Hepatocyte (in vitro differentiated cells): ENCODE results near the gene TBCK. TPM values are rescaled to one million over a fixed set of nuclear protein-coding genes. Genes with fewer than 3 reads are reported as not detected.

Source experiments
- DNase-seq: peaks from one replicate; pipeline ENCODE4 v3.0.0-alpha.2; 2016; ENCODE audit warnings: low spot score
- H2AFZ ChIP-seq: fragments of 200-600 bp; sonication (generic); 2 replicates; pipeline ENCODE4 v1.6.0; 2016; ENCODE audit warnings: antibody characterized with exemption, mild to moderate bottlenecking
- H3K27ac ChIP-seq: fragments of 200-600 bp; sonication (generic); 2 replicates; pipeline ENCODE4 v1.5.1; 2016; ENCODE audit warnings: mild to moderate bottlenecking
- H3K27me3 ChIP-seq: fragments of 200-600 bp; sonication (generic); 2 replicates; pipeline ENCODE4 v1.6.1; 2016
- H3K36me3 ChIP-seq: fragments of 200-600 bp; sonication (generic); replicated peaks from 2 replicates; pipeline ENCODE4 v1.5.1; 2016; ENCODE audit warnings: low read depth; ENCODE audit not compliant: insufficient read depth
- H3K4me1 ChIP-seq: fragments of 200-600 bp; sonication (generic); 2 replicates; pipeline ENCODE4 v1.5.1; 2016; ENCODE audit warnings: mild to moderate bottlenecking, moderate library complexity; ENCODE audit not compliant: insufficient read depth
- H3K4me2 ChIP-seq: fragments of 200-600 bp; sonication (generic); 2 replicates; pipeline ENCODE4 v1.6.0; 2016
- H3K4me3 ChIP-seq: fragments of 200-600 bp; sonication (generic); 2 replicates; pipeline ENCODE4 v1.5.1; 2016; ENCODE audit warnings: mild to moderate bottlenecking
- H3K79me2 ChIP-seq: fragments of 200-600 bp; sonication (generic); 2 replicates; pipeline ENCODE4 v1.6.0; 2017; ENCODE audit warnings: mild to moderate bottlenecking
- H3K9me2 ChIP-seq: fragments of 200-600 bp; sonication (generic); replicated peaks from 2 replicates; pipeline ENCODE4 v1.6.0; 2017; ENCODE audit warnings: mild to moderate bottlenecking; ENCODE audit not compliant: insufficient read depth
- H3K9me3 ChIP-seq: fragments of 200-600 bp; sonication (generic); 2 replicates; pipeline ENCODE4 v1.5.1; 2016; ENCODE audit warnings: low read depth, mild to moderate bottlenecking
- H4K20me1 ChIP-seq: fragments of 200-600 bp; sonication (generic); 2 replicates; pipeline ENCODE4 v1.6.0; 2016; ENCODE audit warnings: mild to moderate bottlenecking; ENCODE audit not compliant: insufficient read depth, poor library complexity, severe bottlenecking
- CTCF ChIP-seq: fragments of 200-600 bp; sonication (generic); IDR thresholded peaks from 2 replicates; pipeline ENCODE4 v1.5.1; 2016; ENCODE audit warnings: antibody characterized with exemption, mild to moderate bottlenecking; ENCODE audit not compliant: poor library complexity
- EZH2 ChIP-seq: fragments of 200-600 bp; sonication (generic); IDR thresholded peaks from 2 replicates; pipeline ENCODE4 v1.6.1; 2016; ENCODE audit warnings: antibody characterized with exemption, mild to moderate bottlenecking, borderline replicate concordance
- EZH2phosphoT487 ChIP-seq: fragments of 200-600 bp; sonication (generic); IDR thresholded peaks from one replicate; pipeline ENCODE4 v1.6.1; 2018; ENCODE audit warnings: antibody characterized with exemption, mild to moderate bottlenecking, low read depth, moderate library complexity; ENCODE audit not compliant: unreplicated experiment, severe bottlenecking
- WGBS: methylation state at CpG from one replicate; pipeline ENCODE4 v1.1.6; 2016; ENCODE audit warnings: low lambda C conversion rate; ENCODE audit errors: missing lambda C conversion rate; 5-methylcytosine and 5-hydroxymethylcytosine counted together
- polyA plus RNA-seq: library from polyadenylated mRNA; unstranded; fragments of >200 nt; fragmentation: Nextera tagmentation; extraction: Ambion mirVana; gene quantifications from 2 replicates; pipeline ENCODE4 v1.2.1, GENCODE V29; 2016
- total RNA-seq: library from RNA; depleted of rRNA; stranded (reverse); fragments of >200 nt; gene quantifications from 2 replicates; pipeline ENCODE4 v1.2.3, GENCODE V29; 2014

The TBCK gene
- total and polyA plus RNA-seq, 2 experiments from 2014 or later = 19.8 to 49.7 TPM

GRCh38 chr4:106343865-106344646 lies 28.0 kb upstream of the TBCK start:
- no peak overlapping the region for H3K4me2 ChIP-seq
- H3K27ac ChIP-seq = peak overlapping the region; percentile 14
- peaks cover 46% of the 10 kb centered on the region for H3K79me2 ChIP-seq
- no peaks in the 10 kb centered on the region for H3K36me3 ChIP-seq
- H3K4me1 ChIP-seq = no peaks in the 10 kb centered on the region
- no peaks in the 10 kb centered on the region for H3K9me3 ChIP-seq
- DNase-seq = no peak
- no peak overlapping the region for H3K4me3 ChIP-seq
- no peaks in the 10 kb centered on the region for H3K27me3 ChIP-seq
- H4K20me1 ChIP-seq = no peaks in the 10 kb centered on the region
- no peak overlapping the region for H2AFZ ChIP-seq
- H3K9me2 ChIP-seq = no peaks in the 10 kb centered on the region
- WGBS = 83% methylated on average over 2 of the region's 2 CpGs
- TF ChIP-seq EZH2 (no peak), EZH2phosphoT487 (no peak), CTCF (no peak)

DNA sequence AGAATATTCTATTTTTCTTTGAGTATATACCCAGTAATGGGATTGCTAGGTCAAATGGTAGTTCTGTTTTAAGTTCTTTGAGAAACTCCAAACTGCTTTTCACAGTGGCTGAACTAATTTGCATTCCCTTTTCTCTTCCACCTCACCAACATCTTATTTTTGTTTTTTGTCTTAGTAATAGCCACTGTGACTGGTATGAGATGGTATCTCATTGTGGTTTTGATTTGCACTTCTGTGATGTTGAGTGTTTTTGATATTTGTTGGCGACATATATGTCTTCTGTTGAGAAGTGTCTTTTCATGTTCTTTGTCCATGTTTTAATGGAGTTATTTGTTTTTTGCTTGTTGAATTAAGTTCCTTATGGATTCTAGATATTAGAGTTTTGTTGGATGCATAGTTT lies 24.8 kb upstream of the TBCK start:
- peaks cover 54% of the 10 kb centered on the region for H3K79me2 ChIP-seq
- no peak overlapping the region for H3K4me2 ChIP-seq
- H3K9me3 ChIP-seq = no peaks in the 10 kb centered on the region
- WGBS = 97% methylated on average over 1 of the region's 1 CpG
- no peaks in the 10 kb centered on the region for H3K4me1 ChIP-seq
- no peak overlapping the region for H3K27ac ChIP-seq
- no peak for DNase-seq
- no peaks in the 10 kb centered on the region for H4K20me1 ChIP-seq
- no peaks in the 10 kb centered on the region for H3K36me3 ChIP-seq
- H3K27me3 ChIP-seq = no peaks in the 10 kb centered on the region
- H3K9me2 ChIP-seq = no peaks in the 10 kb centered on the region
- no peak for TF ChIP-seq EZH2
- TF ChIP-seq CTCF = no peak
- no peak for TF ChIP-seq EZH2phosphoT487
- H2AFZ ChIP-seq = no peak overlapping the region
- no peak overlapping the region for H3K4me3 ChIP-seq

DNA sequence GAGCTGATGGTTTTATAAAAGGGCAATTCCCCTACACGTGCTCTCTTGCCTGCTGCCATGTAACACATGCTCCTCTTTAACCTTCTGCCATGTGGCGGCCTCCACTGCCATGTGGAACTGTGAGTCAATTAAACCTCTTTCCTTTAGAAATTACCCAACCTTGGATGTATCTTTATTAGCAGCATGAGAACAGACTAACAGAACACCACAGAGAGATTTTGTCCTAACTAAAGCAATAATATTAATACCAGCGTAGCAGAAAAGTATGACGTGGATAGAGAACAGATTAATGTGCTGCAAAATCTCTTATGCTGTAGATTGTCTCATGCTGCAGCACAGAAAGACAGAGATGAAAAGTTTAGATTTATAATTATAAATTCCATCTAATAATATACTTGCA lies 23.4 kb upstream of the TBCK start:
- no peaks in the 10 kb centered on the region for H3K36me3 ChIP-seq
- H2AFZ ChIP-seq = no peak overlapping the region
- H3K27ac ChIP-seq = no peak overlapping the region
- H3K9me2 ChIP-seq = no peaks in the 10 kb centered on the region
- no peaks in the 10 kb centered on the region for H3K27me3 ChIP-seq
- 99% methylated on average over 4 of the region's 4 CpGs for WGBS
- no peak for DNase-seq
- H3K79me2 ChIP-seq = peaks cover 54% of the 10 kb centered on the region
- H3K4me2 ChIP-seq = no peak overlapping the region
- H3K4me1 ChIP-seq = no peaks in the 10 kb centered on the region
- no peaks in the 10 kb centered on the region for H4K20me1 ChIP-seq
- no peak for TF ChIP-seq CTCF
- TF ChIP-seq EZH2phosphoT487 = no peak
- no peak for TF ChIP-seq EZH2
- no peak overlapping the region for H3K4me3 ChIP-seq
- H3K9me3 ChIP-seq = no peaks in the 10 kb centered on the region
